Measurements from ENCODE around the gene TRPM3. TPM values are rescaled to one million over a fixed set of nuclear protein-coding genes. Genes with fewer than 3 reads are reported as not detected.

Gene TRPM3
- polyA plus RNA-seq, 3 donors, result not detected

DNA sequence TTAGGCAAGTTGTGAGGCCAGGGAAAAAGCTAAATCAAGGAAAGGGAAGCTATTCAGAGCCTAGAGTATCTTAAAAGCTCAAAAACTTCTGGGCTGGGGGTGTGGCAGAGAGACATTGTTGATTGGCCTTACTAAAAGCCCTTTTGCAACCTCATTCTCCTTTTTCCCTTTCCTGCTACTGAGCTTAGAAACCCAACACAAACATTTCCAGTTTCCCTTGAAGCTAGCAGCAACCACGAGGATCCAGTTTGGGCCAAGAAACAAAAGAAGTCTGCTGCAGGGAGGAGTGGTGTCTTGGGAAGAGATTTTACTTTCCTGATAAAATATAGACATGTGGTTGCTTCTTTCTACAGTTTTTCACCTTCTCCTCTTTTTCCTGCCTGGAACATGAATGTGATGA, 571.5 kb downstream of the TRPM3 start:
- Histone ChIP-seq H3K27me3 (ENCODE audit: control insufficient read depth in 2 of 2, insufficient read depth in 2 of 2, low read length in 2 of 2) (no peaks in the 10 kb centered on the region), H3K27ac (ENCODE audit: low read depth in 1 of 2, low read length in 2 of 2) (no peak overlapping the region), H3K79me2 (ENCODE audit: insufficient read depth, low read length) (no peaks in the 10 kb centered on the region), H3K4me3 (replicated peaks in 1 of 3; ENCODE audit: low read depth in 2 of 3, low read length in 3 of 3) (no peak overlapping the region), H2AFZ (ENCODE audit: insufficient read depth, low read depth, low read length, poor library complexity, severe bottlenecking) (no peak overlapping the region), H3K9me3 (replicated peaks in 1 of 2; ENCODE audit: control insufficient read depth in 1 of 2, insufficient read depth in 1 of 2, low read length in 2 of 2) (no peaks in the 10 kb centered on the region), H3K4me2 (replicated peaks; ENCODE audit: extremely low read depth, low read length, poor library complexity, severe bottlenecking) (no peak overlapping the region), H3K9ac (ENCODE audit: insufficient read depth, low read length, poor library complexity, severe bottlenecking) (no peak overlapping the region), H4K20me1 (ENCODE audit: insufficient read depth, low read length) (no peaks in the 10 kb centered on the region), H3K4me1 (ENCODE audit: control insufficient read depth in 1 of 2, insufficient read depth in 2 of 2, low read length in 2 of 2) (peaks cover 15 to 16% of the 10 kb centered on the region in 2 donors), H3K36me3 (replicated peaks in 1 of 2; ENCODE audit: control insufficient read depth in 1 of 2, insufficient read depth in 2 of 2, low read length in 2 of 2) (no peaks in the 10 kb centered on the region)
- WGBS (ENCODE audit: insufficient coverage), result no CpG with 5 or more reads among the region's 1 CpG
- H3K36me3 Mint-ChIP-seq, result no peaks in the 10 kb centered on the region
- H3K4me3 Mint-ChIP-seq, result no peak overlapping the region
- H3K27me3 Mint-ChIP-seq (ENCODE audit: low read depth in 3 of 3), result peaks cover 0 to 6% (median 0%) of the 10 kb centered on the region in 3 donors
- no peaks in the 10 kb centered on the region for H3K9me3 Mint-ChIP-seq
- TF ChIP-seq, protein P1, sequence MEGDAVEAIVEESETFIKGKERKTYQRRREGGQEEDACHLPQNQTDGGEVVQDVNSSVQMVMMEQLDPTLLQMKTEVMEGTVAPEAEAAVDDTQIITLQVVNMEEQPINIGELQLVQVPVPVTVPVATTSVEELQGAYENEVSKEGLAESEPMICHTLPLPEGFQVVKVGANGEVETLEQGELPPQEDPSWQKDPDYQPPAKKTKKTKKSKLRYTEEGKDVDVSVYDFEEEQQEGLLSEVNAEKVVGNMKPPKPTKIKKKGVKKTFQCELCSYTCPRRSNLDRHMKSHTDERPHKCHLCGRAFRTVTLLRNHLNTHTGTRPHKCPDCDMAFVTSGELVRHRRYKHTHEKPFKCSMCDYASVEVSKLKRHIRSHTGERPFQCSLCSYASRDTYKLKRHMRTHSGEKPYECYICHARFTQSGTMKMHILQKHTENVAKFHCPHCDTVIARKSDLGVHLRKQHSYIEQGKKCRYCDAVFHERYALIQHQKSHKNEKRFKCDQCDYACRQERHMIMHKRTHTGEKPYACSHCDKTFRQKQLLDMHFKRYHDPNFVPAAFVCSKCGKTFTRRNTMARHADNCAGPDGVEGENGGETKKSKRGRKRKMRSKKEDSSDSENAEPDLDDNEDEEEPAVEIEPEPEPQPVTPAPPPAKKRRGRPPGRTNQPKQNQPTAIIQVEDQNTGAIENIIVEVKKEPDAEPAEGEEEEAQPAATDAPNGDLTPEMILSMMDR (IDR thresholded peaks at IDR 0.05), result no peak
- H3K4me1 Mint-ChIP-seq, result peaks cover 25% of the 10 kb centered on the region
- intact Hi-C loops (cut with micrococcal nuclease), result loop anchor here in 1 of 2 donors (10.0 kb wide), 1 partner anchor 45 kb away; no protein-coding TSS in a partner anchor
- peak overlapping the region in 2 of 7 donors; percentile 66 to 70 for H3K27ac Mint-ChIP-seq
- no peak for DNase-seq

DNA sequence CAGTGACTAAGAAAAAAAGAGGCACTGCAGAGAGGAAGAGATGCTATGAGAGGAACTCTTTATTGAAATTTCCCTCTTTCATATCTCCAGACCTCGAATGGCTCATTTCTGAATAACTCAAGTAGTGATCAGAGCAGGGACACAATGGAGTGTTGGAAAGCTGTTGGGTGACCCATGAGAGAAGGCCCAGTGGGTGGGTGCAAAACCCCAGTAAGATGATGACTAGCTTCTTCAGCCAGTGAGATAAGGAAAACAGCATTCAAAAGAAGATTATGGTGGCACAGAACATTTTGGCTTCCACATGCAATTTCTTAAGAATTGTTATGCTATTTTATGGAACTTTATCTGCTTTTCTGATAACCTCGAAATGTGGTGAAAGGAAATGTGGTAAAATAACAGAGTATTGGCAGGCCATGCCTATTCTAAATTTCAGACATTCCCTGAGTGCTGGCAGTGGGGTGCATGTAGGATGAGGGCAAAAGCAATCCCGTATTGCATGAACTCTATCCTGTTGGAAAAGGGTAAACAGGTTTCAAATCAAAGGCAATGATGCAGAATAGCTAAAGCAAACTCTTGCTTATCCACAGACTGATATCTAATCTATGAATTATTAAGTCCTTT, 579.0 kb downstream of the TRPM3 start:
- H3K27me3 ChIP-seq (ENCODE audit: control insufficient read depth in 2 of 2, insufficient read depth in 2 of 2, low read length in 2 of 2), result no peaks in the 10 kb centered on the region
- Mint-ChIP-seq H3K27me3 (ENCODE audit: low read depth in 3 of 3) (no peaks in the 10 kb centered on the region), H3K4me3 (no peak overlapping the region), H3K9me3 (no peaks in the 10 kb centered on the region), H3K27ac (no peak overlapping the region), H3K4me1 (no peaks in the 10 kb centered on the region), H3K36me3 (no peaks in the 10 kb centered on the region)
- H3K9ac ChIP-seq (ENCODE audit: insufficient read depth, low read length, poor library complexity, severe bottlenecking), result no peak overlapping the region
- no peaks in the 10 kb centered on the region for H3K4me1 ChIP-seq (ENCODE audit: control insufficient read depth in 1 of 2, insufficient read depth in 2 of 2, low read length in 2 of 2)
- DNase-seq, result no peak
- no CpG with 5 or more reads among the region's 3 CpGs for WGBS (ENCODE audit: insufficient coverage)
- intact Hi-C loops (cut with micrococcal nuclease), result no loop called here
- H3K4me2 ChIP-seq (replicated peaks; ENCODE audit: extremely low read depth, low read length, poor library complexity, severe bottlenecking), result no peak overlapping the region
- no peak overlapping the region for H3K4me3 ChIP-seq (replicated peaks in 1 of 3; ENCODE audit: low read depth in 2 of 3, low read length in 3 of 3)
- no peak overlapping the region for H3K27ac ChIP-seq (ENCODE audit: low read depth in 1 of 2, low read length in 2 of 2)
- H3K9me3 ChIP-seq (replicated peaks in 1 of 2; ENCODE audit: control insufficient read depth in 1 of 2, insufficient read depth in 1 of 2, low read length in 2 of 2), result no peaks in the 10 kb centered on the region
- no peaks in the 10 kb centered on the region for H3K36me3 ChIP-seq (replicated peaks in 1 of 2; ENCODE audit: control insufficient read depth in 1 of 2, insufficient read depth in 2 of 2, low read length in 2 of 2)
- TF ChIP-seq, protein P1 (IDR thresholded peaks at IDR 0.05), result no peak
- H4K20me1 ChIP-seq (ENCODE audit: insufficient read depth, low read length), result no peaks in the 10 kb centered on the region
- no peak overlapping the region for H2AFZ ChIP-seq (ENCODE audit: insufficient read depth, low read depth, low read length, poor library complexity, severe bottlenecking)
- H3K79me2 ChIP-seq (ENCODE audit: insufficient read depth, low read length), result no peaks in the 10 kb centered on the region

All from CD14-positive monocyte (primary cell).